Measurements from ENCODE around the gene IP6K1.

The IP6K1 gene

GRCh38 chr3:49681543-49681942 is 104.8 kb downstream of the IP6K1 start:
- no peak for DNase-seq
- Histone ChIP-seq H3K4me3 (ENCODE audit: low read depth in 1 of 2, low read length in 2 of 2) (no peak overlapping the region), H3K4me2 (ENCODE audit: insufficient read depth, low read length) (no peak overlapping the region), H3K36me3 (ENCODE audit: insufficient read depth, low read length) (peaks cover 79% of the 10 kb centered on the region), H3K4me1 (ENCODE audit: insufficient read depth, low read length) (0 out of 2 replicates have a peak, but pooled peaks cover under 1% of the 10 kb centered on the region), H3K27me3 (ENCODE audit: insufficient read depth, low read length, poor library complexity) (no peaks in the 10 kb centered on the region), H4K20me1 (ENCODE audit: insufficient read depth, low read length) (peaks cover 5% of the 10 kb centered on the region), H3K79me2 (ENCODE audit: insufficient read depth, low read length) (no peaks in the 10 kb centered on the region), H2AFZ (ENCODE audit: low read depth, low read length) (no peak overlapping the region), H3K9ac (ENCODE audit: low read depth, low read length) (no peak overlapping the region), H3K27ac (ENCODE audit: low read length) (no peak overlapping the region), H3K9me3 (ENCODE audit: insufficient read depth, low read length, severe bottlenecking) (no peaks in the 10 kb centered on the region)
- ATAC-seq (ENCODE audit: insufficient read depth, low read depth) = no peak
- no peak for TF ChIP-seq CTCF (IDR thresholded peaks at IDR 0.05; ENCODE audit: borderline replicate concordance, extremely low read depth, low read length, poor library complexity, severe bottlenecking)
- TF ChIP-seq EZH2 (IDR thresholded peaks at IDR 0.05; ENCODE audit: borderline replicate concordance, low read depth, low read length, severe bottlenecking) = no peak

GRCh38 chr3:49681232-49681522 is 105.2 kb downstream of the IP6K1 start:
- peaks cover 83% of the 10 kb centered on the region for H3K36me3 ChIP-seq (ENCODE audit: insufficient read depth, low read length)
- H3K9ac ChIP-seq (ENCODE audit: low read depth, low read length) = no peak overlapping the region
- no peak overlapping the region for H3K4me2 ChIP-seq (ENCODE audit: insufficient read depth, low read length)
- H4K20me1 ChIP-seq (ENCODE audit: insufficient read depth, low read length) = peaks cover 5% of the 10 kb centered on the region
- H3K4me3 ChIP-seq (ENCODE audit: low read depth in 1 of 2, low read length in 2 of 2) = no peak overlapping the region
- H3K27ac ChIP-seq (ENCODE audit: low read length) = no peak overlapping the region
- H3K79me2 ChIP-seq (ENCODE audit: insufficient read depth, low read length) = peaks cover 2% of the 10 kb centered on the region; the same call in 1 of the 2 replicates
- TF ChIP-seq EZH2 (IDR thresholded peaks at IDR 0.05; ENCODE audit: borderline replicate concordance, low read depth, low read length, severe bottlenecking) (no peak), CTCF (IDR thresholded peaks at IDR 0.05; ENCODE audit: borderline replicate concordance, extremely low read depth, low read length, poor library complexity, severe bottlenecking) (no peak)
- H3K4me1 ChIP-seq (ENCODE audit: insufficient read depth, low read length) = 0 out of 2 replicates have a peak, but pooled peaks cover 4% of the 10 kb centered on the region
- H3K9me3 ChIP-seq (ENCODE audit: insufficient read depth, low read length, severe bottlenecking) = no peaks in the 10 kb centered on the region
- no peak overlapping the region for H2AFZ ChIP-seq (ENCODE audit: low read depth, low read length)
- DNase-seq (no peak), ATAC-seq (ENCODE audit: insufficient read depth, low read depth) (no peak)
- no peaks in the 10 kb centered on the region for H3K27me3 ChIP-seq (ENCODE audit: insufficient read depth, low read length, poor library complexity)

- Histone ChIP-seq H3K4me2 (ENCODE audit: insufficient read depth, low read length) (no peak overlapping the region), H4K20me1 (ENCODE audit: insufficient read depth, low read length) (peaks cover 5% of the 10 kb centered on the region), H3K36me3 (ENCODE audit: insufficient read depth, low read length) (peaks cover 88% of the 10 kb centered on the region)
Observed at GRCh38 chr3:49680493-49681231, 105.7 kb downstream of the IP6K1 start.

More at GRCh38 chr3:49680493-49681231, 105.7 kb downstream of the IP6K1 start:
- no peak overlapping the region for H3K27ac ChIP-seq (ENCODE audit: low read length)
- peaks cover 7% of the 10 kb centered on the region; the same call in 1 of the 2 replicates for H3K79me2 ChIP-seq (ENCODE audit: insufficient read depth, low read length)
- no peaks in the 10 kb centered on the region for H3K9me3 ChIP-seq (ENCODE audit: insufficient read depth, low read length, severe bottlenecking)
- no peaks in the 10 kb centered on the region for H3K27me3 ChIP-seq (ENCODE audit: insufficient read depth, low read length, poor library complexity)
- H3K9ac ChIP-seq (ENCODE audit: low read depth, low read length) = no peak overlapping the region
- no peak for DNase-seq
- no peak overlapping the region for H2AFZ ChIP-seq (ENCODE audit: low read depth, low read length)
- H3K4me1 ChIP-seq (ENCODE audit: insufficient read depth, low read length) = peaks cover 8% of the 10 kb centered on the region
- no peak for ATAC-seq (ENCODE audit: insufficient read depth, low read depth)
- TF ChIP-seq EZH2 (IDR thresholded peaks at IDR 0.05; ENCODE audit: borderline replicate concordance, low read depth, low read length, severe bottlenecking) (no peak), CTCF (IDR thresholded peaks at IDR 0.05; ENCODE audit: borderline replicate concordance, extremely low read depth, low read length, poor library complexity, severe bottlenecking) (no peak)
- no peak overlapping the region for H3K4me3 ChIP-seq (ENCODE audit: low read depth in 1 of 2, low read length in 2 of 2)
